Measurements from ENCODE around the gene ZC3H18.

Gene ZC3H18

DNA sequence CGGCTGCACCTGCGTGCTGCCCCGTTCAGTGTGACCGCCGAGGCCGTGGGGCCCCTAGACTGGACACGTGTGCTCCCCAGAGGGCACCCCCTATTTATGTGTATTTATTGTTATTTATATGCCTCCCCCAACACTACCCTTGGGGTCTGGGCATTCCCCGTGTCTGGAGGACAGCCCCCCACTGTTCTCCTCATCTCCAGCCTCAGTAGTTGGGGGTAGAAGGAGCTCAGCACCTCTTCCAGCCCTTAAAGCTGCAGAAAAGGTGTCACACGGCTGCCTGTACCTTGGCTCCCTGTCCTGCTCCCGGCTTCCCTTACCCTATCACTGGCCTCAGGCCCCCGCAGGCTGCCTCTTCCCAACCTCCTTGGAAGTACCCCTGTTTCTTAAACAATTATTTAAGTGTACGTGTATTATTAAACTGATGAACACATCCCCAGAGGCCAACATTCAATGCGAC lies 69.9 kb downstream of the ZC3H18 start:
- DNase-seq (ENCODE audit: insufficient read length) (no peak), FAIRE-seq (no peak)
- TF ChIP-seq TAF1 (IDR thresholded peaks at IDR 0.05; ENCODE audit: borderline replicate concordance, low read depth, low read length) (no peak), POLR2AphosphoS5 (IDR thresholded peaks at IDR 0.05; ENCODE audit: low read depth, low read length) (no peak)

DNA sequence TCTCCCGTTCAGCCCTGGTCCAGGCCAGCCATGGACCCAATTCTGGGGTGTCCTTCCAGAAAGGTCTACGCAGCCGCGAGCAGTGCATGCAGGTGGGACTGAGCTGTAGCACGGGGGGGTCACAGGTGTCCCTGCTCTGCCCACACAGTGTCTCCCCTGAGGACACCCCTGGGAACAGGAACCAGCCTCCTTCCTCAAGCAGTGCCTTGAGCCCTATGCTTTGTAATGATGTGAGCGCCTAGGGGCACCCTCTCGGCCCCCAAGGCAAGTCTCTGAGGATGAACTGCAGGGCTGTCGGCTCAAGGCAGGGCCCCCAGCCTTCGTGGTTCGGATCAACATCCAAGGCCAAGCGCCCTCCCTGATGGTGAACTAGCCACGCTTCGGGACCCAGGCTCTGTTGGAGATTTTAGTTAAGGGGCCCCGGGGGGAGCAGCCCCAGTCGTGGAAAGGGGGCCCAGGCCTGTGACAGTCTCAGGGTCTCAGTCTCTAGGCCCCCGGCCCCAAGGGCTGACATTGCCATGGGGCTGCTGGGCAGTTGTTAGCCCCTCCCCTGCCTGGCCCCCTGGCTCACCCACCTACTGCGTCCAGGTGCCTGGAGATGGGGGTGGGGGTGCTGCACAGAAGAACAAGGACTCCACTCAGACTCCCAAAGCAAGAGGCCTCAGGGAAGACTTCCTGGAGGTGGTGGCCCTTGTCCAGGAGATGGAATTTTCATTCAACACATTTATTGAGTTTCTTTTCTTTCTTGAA lies 70.5 kb downstream of the ZC3H18 start:
- DNase-seq (ENCODE audit: insufficient read length) (no peak), FAIRE-seq (no peak)
- TF ChIP-seq POLR2AphosphoS5 (IDR thresholded peaks at IDR 0.05; ENCODE audit: low read depth, low read length): 0 out of 2 replicates have a peak, but pooled peaks have one; percentile 23
- TF ChIP-seq TAF1 (IDR thresholded peaks at IDR 0.05; ENCODE audit: borderline replicate concordance, low read depth, low read length): no peak
- 0 out of 2 replicates have a peak, but pooled peaks have one; percentile 28 for TF ChIP-seq POLR2A (IDR thresholded peaks at IDR 0.05; ENCODE audit: low read depth, low read length)

DNA sequence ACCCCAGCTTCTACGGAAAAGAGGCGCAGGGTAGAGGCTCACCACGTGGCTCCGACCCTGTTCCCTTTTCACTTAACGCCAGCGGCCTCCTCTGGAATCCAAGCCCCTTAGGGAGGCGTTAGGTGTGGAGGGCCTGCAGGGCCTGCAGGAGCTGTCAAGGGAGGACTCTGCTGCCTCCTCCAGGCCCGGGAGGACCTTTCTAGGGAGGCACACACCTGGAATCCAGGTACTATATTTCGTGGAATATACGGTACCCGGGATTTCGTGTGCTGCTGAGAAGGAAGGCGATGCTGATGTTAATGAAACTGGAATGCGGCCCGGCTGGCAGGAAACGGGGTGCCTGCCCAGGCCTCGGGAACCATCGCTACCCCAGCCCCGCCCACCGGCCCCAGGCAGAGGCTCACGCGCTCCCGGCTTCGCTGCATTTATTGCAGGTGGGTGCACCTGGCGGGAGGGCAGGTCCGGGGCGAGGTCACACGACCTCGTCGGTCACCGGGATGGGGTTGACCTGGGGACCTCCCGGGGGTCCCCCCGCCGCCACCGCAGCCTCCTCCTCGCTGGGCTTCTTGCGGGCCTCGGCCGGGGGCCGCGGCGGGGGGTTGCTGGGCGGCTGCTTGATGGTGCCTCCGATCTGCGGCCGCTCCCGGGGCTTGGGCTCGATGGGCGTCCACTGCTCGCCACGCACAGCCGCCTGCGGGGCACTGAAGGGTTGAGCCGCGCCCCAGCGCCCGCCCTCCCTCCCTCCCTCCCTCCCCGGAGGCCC lies 72.9 kb downstream of the ZC3H18 start:
- DNase-seq (ENCODE audit: insufficient read length) (no peak), FAIRE-seq (no peak)
- TF ChIP-seq POLR2AphosphoS5 (IDR thresholded peaks at IDR 0.05; ENCODE audit: low read depth, low read length) (peak; percentile 38; the same call in 1 of the 2 replicates), TAF1 (IDR thresholded peaks at IDR 0.05; ENCODE audit: borderline replicate concordance, low read depth, low read length) (no peak)

DNA sequence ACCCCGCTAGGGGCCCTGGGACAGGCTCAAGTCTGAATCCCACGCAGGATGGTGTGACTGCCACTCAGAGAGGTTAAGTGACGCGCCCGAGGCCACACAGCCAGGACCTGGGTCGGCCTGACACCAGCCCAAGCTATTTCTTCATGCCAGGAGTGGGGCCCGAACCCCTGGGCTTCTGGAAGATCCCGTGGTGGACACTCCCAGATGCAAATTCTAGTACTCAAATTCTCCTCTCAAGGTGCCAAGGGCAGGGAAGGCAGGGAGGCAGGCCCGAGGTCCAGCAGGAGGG lies 73.4 kb downstream of the ZC3H18 start:
- TF ChIP-seq POLR2AphosphoS5 (IDR thresholded peaks at IDR 0.05; ENCODE audit: low read depth, low read length): no peak
- TF ChIP-seq POLR2A (IDR thresholded peaks at IDR 0.05; ENCODE audit: low read depth, low read length): no peak
- no peak for TF ChIP-seq TAF1 (IDR thresholded peaks at IDR 0.05; ENCODE audit: borderline replicate concordance, low read depth, low read length)
- FAIRE-seq (no peak), DNase-seq (ENCODE audit: insufficient read length) (no peak)

DNA sequence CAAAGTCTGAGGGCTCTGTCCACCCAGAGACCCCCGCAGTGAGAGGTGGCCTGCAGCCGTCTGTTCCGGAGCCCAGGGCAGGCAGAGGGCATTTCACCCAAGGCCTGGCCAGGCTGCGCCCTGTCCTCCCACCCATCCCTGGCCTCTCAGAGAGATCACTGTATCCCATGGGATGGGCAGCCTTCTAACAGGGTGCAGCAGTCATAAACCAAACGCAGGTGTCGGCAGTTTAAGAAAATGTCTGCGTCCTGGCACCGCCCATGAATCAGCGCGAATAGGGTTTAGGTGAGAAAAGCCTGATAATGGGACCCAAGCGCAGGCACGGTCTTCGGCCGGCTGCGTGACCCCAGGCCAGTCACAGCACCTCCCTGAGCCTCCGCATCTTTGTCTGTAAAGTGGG lies 75.3 kb downstream of the ZC3H18 start:
- TF ChIP-seq POLR2AphosphoS5 (IDR thresholded peaks at IDR 0.05; ENCODE audit: low read depth, low read length): no peak
- no peak for TF ChIP-seq TAF1 (IDR thresholded peaks at IDR 0.05; ENCODE audit: borderline replicate concordance, low read depth, low read length)
- TF ChIP-seq POLR2A (IDR thresholded peaks at IDR 0.05; ENCODE audit: low read depth, low read length): no peak
- DNase-seq (ENCODE audit: insufficient read length) (no peak), FAIRE-seq (no peak)

DNA sequence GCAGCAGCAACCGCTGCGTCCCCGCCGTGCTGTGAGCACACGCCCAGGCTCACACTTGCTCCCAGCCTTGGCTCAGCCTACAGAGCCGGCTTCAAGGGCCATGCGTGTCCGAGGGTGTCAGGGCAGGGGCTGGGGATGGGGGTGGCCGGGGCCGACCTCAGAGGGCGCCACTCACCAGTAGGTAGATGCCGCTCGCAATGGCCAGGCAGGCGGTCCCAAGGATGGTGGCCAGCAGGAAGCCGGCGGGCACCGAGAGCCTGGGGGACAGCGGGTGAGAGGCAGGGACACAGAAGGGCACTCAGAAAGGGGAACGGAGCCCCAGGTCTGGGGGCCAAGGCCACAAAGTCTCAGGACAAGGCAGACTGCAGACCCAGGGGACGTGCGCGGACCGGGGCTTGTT lies 75.7 kb downstream of the ZC3H18 start:
- no peak for FAIRE-seq

DNA sequence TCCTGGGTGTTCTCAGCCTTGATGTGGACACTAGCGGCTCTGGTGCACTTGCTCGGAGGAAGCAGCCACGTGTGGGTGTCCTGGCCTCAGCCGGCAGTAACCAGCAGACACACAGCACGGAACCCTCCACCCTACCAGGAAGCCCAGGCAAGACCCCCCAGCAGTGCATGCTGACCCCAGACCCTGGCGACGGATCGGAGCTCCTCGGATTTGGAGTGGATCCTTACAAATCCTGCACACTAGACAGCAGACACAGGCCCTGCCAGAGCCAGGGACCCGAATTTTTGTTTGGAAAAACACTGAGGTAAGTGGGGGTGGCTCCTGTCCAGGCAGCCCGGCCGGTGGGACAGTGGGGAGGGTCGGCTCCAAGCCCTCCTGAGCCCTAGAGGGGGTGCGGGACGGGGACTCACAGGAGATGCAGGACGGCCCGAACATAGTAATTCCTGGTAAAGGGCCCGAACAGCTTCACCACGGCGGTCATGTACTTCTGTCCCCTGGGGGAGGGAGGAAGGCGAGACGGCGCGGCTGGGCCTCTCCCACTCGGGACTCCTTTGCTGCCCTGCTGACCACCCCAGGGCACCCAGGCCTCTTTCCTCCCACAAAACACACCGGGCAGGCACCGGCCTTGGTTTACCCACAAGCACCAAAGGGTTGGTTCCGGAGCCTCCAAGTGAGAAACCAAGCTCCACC lies 76.3 kb downstream of the ZC3H18 start:
- TF ChIP-seq POLR2AphosphoS5 (IDR thresholded peaks at IDR 0.05; ENCODE audit: low read depth, low read length) (no peak; the same call in 1 of the 2 replicates), POLR2A (IDR thresholded peaks at IDR 0.05; ENCODE audit: low read depth, low read length) (no peak; the same call in 1 of the 2 replicates), TAF1 (IDR thresholded peaks at IDR 0.05; ENCODE audit: borderline replicate concordance, low read depth, low read length) (no peak)
- FAIRE-seq (no peak), DNase-seq (ENCODE audit: insufficient read length) (no peak)

More for the DNA sequence above, 75.7 kb downstream of the ZC3H18 start:
- no peak for DNase-seq (ENCODE audit: insufficient read length)
- TF ChIP-seq TAF1 (IDR thresholded peaks at IDR 0.05; ENCODE audit: borderline replicate concordance, low read depth, low read length): no peak
- no peak for TF ChIP-seq POLR2A (IDR thresholded peaks at IDR 0.05; ENCODE audit: low read depth, low read length)
- TF ChIP-seq POLR2AphosphoS5 (IDR thresholded peaks at IDR 0.05; ENCODE audit: low read depth, low read length): no peak

DNA sequence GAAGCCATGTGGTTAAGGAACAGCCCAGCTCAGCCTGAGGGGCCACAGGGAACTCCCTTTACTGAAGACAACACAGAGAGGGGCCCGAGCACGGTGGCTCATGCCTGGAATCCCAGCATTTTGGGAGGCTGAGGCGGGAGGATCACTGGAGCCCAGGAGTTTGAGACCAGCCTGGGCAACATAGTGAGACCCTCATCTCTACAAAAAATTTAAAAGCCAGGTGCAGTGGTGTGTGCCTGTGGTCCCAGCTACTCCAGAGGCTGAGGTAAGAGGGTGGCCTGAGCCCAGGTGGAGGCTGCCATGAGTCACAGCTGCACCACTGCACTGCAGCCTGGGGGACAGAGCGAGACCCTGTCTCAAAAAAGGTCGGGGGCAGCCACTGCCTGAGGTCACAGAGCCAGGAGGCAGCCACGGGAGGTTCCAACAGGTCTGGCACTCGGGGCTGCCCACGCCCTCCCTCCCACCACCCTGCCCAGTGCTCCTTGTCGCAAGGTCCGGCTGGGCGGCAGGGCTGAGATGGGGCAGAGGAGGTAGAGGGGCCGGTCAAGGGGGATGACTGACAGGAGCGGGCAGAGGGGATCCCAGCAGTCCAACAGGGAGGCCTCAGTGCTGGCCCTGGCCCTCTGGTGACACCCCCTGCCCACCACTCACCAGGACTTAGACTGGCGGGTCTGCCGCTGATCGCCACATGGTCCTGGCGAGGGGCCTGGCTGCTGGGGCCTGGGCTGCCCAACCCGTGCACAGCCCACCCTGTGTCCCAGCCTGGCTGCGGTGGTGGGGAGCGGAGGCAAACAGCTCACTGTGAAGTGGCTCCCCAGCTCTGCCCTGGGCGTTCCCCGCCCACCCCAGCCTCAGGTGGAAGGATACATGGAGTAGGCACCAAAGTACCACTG lies 77.2 kb downstream of the ZC3H18 start:
- FAIRE-seq: no peak
- TF ChIP-seq TAF1 (IDR thresholded peaks at IDR 0.05; ENCODE audit: borderline replicate concordance, low read depth, low read length): no peak
- peak; percentile 58; the same call in 1 of the 2 replicates for TF ChIP-seq POLR2AphosphoS5 (IDR thresholded peaks at IDR 0.05; ENCODE audit: low read depth, low read length)
- peak; percentile 38; the same call in 1 of the 2 replicates for TF ChIP-seq POLR2A (IDR thresholded peaks at IDR 0.05; ENCODE audit: low read depth, low read length)
- DNase-seq (ENCODE audit: insufficient read length): no peak

DNA sequence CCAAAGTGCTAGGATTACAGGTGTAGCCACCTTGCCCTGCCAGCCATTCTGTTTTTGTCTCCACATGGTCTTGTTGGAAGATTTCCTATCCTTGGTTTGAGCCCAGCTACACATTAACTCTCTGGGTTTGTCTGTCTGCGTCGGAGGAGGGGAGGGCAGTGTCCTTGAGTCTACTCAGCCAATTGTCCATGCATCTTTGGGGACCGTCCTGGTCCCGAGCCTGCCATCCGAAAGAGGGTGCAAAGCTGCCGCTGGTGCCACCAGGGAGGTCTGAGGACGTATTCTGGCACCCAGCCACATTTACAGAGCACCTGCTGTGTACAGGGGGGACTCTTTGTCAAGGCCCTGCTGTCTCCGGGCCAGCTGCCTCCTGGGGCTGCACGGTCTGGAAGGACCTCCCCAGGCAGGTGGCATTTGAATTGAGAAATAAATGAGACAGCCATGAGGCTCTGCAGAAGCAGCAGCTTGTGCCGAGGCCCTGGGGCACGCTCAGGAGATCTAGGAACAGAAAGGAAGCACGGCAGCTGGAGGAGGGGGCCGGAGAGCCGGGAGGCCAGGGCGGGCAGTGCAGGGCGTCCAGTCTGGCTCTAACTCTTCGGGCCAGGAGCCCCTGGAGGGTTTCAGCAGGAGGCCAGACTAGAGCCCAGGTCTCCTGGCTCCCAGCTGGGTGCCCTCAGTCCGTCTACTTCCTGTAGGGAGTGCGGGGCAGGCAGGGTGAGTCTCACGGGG lies 79.2 kb downstream of the ZC3H18 start:
- no peak for DNase-seq (ENCODE audit: insufficient read length)

More for the DNA sequence above, 79.2 kb downstream of the ZC3H18 start:
- TF ChIP-seq POLR2AphosphoS5 (IDR thresholded peaks at IDR 0.05; ENCODE audit: low read depth, low read length) (no peak; the same call in 1 of the 2 replicates), POLR2A (IDR thresholded peaks at IDR 0.05; ENCODE audit: low read depth, low read length) (no peak), TAF1 (IDR thresholded peaks at IDR 0.05; ENCODE audit: borderline replicate concordance, low read depth, low read length) (no peak)
- FAIRE-seq: no peak

Data from GM12892 (cell line).